OCI-LY7 (cell line): ENCODE measurements around the gene KIF7.

Source experiments
- EZH2phosphoT487 ChIP-seq: fragments of 200-600 bp; sonication (generic); IDR thresholded peaks from 2 replicates; pipeline ENCODE4 v1.6.1; 2018; ENCODE audit warnings: low read depth, borderline replicate concordance, mild to moderate bottlenecking, mixed run types, antibody characterized with exemption, low read length, moderate library complexity, mixed read lengths
- TF ChIP-seq, protein P1 (sequence below): fragments of 200-600 bp; sonication (generic); conservative IDR thresholded peaks from 2 replicates; pipeline ENCODE4 v1.5.1; 2014; ENCODE audit warnings: mild to moderate bottlenecking, antibody characterized with exemption, low read length, moderate library complexity, mixed read lengths

DNA sequence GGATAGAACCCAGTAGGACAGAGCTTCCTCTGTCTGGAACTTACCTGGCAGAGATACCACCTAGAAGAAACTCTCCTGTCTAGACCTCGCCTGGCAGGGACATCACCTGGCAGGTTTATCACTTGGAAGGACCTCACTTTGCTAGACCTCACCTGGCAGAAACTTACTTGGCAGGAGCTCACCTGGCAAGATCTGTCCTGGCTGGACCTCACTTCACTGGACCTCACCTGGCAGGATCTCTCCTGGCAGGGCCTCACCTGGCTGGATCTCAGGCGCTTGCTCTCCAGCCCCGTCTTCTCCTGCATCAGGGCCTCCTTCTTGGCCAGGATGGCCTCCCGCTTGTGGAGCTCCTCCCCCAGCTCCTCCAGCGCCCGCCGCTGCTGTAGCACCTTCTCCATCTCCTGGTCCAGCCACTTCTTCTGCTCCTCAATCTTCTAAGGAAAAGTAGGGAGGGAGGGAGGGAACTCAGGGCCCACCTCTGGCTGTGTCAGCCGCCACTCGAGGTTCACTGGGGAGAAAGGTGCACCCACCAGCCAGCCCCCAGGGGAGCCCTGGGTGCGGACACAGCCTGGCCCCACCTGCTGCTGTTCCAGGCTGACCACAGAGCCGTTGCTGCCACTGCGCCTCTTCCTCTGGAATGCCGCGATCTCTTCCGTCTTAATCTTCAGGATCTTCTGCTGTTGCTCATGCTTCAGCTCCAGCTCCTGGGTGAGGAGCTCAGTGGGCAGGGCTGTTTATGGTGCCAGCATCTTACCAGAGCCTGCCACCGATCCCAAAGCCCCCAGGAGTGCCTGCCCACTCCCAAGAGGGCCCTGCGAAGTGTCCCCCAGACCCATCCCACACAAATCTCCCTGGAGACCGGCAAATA lies 22.5 kb downstream of the KIF7 start:
- TF ChIP-seq, protein P1, sequence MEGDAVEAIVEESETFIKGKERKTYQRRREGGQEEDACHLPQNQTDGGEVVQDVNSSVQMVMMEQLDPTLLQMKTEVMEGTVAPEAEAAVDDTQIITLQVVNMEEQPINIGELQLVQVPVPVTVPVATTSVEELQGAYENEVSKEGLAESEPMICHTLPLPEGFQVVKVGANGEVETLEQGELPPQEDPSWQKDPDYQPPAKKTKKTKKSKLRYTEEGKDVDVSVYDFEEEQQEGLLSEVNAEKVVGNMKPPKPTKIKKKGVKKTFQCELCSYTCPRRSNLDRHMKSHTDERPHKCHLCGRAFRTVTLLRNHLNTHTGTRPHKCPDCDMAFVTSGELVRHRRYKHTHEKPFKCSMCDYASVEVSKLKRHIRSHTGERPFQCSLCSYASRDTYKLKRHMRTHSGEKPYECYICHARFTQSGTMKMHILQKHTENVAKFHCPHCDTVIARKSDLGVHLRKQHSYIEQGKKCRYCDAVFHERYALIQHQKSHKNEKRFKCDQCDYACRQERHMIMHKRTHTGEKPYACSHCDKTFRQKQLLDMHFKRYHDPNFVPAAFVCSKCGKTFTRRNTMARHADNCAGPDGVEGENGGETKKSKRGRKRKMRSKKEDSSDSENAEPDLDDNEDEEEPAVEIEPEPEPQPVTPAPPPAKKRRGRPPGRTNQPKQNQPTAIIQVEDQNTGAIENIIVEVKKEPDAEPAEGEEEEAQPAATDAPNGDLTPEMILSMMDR = no peak
- TF ChIP-seq EZH2phosphoT487 = no peak
